VCaP (cell line): Measurements from ENCODE around the gene CDC14A.

Experiments
- H3K27ac ChIP-seq: fragments of 450-650 bp; 2 replicates; pipeline ENCODE4 v1.5.1; 2017
- TF ChIP-seq, protein P1 (sequence below): fragments of 450-650 bp; conservative IDR thresholded peaks from 2 replicates; pipeline ENCODE4 v1.5.1; 2017; ENCODE audit warnings: mild to moderate bottlenecking, moderate library complexity

CDC14A gene

GRCh38 chr1:100434831-100435230, 82.5 kb downstream of the CDC14A start:
- no peak overlapping the region for H3K27ac ChIP-seq
- TF ChIP-seq, protein P1, sequence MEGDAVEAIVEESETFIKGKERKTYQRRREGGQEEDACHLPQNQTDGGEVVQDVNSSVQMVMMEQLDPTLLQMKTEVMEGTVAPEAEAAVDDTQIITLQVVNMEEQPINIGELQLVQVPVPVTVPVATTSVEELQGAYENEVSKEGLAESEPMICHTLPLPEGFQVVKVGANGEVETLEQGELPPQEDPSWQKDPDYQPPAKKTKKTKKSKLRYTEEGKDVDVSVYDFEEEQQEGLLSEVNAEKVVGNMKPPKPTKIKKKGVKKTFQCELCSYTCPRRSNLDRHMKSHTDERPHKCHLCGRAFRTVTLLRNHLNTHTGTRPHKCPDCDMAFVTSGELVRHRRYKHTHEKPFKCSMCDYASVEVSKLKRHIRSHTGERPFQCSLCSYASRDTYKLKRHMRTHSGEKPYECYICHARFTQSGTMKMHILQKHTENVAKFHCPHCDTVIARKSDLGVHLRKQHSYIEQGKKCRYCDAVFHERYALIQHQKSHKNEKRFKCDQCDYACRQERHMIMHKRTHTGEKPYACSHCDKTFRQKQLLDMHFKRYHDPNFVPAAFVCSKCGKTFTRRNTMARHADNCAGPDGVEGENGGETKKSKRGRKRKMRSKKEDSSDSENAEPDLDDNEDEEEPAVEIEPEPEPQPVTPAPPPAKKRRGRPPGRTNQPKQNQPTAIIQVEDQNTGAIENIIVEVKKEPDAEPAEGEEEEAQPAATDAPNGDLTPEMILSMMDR = no peak

DNA sequence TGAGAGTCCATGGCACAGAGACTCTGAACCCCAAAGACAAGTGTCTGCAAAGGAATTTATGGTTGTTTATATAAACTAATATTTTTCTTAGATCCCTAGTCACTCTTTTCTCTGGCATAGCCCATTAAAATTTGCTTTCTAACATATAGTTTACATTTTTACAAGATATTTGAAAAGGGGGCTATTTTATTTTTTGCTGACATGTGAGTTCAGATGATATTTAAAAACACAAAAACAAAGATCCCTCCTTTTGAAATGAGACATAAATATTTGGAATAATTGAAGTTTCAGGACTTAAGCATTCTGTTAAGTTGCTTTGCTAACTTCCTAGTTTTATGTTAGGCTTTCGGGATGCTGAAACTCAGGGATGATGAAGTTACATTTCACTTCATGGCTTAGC, 86.1 kb downstream of the CDC14A start:
- TF ChIP-seq, protein P1 = no peak
- peak overlapping the region; percentile 81; the same call in 1 of the 2 replicates for H3K27ac ChIP-seq

GRCh38 chr1:100438789-100439188, 86.5 kb downstream of the CDC14A start:
- TF ChIP-seq, protein P1 = no peak
- H3K27ac ChIP-seq = peak overlapping the region; percentile 81

DNA sequence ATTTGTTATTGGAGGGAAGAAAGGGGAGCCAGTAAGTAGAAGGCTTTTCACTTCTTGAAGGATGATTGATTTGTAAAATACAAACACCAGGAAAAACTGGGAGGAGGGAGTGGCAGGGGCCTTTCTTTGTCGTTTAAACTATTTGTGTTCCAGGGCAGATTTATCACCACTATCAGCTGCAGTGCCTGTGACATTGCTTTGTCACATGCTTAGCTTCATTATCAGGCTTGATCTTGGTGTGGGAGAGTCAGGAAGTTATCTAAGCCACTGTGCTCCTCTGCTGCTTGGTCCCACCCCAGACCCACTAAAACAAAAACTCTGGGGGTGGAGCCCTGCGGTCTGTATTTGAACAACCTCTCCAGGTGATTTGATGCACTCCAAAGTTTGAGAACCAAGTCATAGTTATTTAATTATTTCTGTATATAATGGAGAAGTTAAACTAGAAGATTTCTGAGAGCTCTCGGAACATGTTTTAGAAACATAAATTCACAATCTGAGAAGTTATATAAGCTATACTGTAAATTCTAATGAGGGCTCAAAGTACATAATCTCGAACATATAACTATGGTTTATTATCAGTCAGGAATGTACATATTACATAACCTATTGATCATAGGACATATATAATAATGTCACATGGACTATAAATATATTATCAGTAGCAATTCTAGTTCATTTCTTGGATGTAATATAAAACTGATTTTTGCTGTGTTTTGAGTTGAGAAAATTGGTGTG, 87.9 kb downstream of the CDC14A start:
- peak overlapping the region; percentile 81 for H3K27ac ChIP-seq
- TF ChIP-seq, protein P1 = no peak

DNA sequence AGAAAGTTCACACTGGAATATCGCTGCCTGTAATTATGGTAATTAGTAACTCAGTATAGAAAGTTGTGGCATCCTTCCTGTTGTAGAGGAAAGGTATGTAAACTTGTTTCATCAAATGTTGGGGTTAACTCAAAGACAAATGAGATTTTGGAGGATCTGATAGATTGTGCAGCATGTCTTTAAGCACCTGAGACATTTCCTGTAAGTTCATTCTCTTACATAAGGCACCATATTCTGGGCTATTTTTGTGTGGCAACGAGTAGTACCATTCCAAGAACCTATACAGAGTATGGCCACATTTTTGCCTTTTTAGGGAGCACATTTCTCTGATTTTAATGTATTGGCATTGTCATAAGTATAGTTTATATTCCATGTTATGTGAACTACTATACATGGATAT, 88.8 kb downstream of the CDC14A start:
- H3K27ac ChIP-seq = peak overlapping the region; percentile 81
- TF ChIP-seq, protein P1 = no peak

DNA sequence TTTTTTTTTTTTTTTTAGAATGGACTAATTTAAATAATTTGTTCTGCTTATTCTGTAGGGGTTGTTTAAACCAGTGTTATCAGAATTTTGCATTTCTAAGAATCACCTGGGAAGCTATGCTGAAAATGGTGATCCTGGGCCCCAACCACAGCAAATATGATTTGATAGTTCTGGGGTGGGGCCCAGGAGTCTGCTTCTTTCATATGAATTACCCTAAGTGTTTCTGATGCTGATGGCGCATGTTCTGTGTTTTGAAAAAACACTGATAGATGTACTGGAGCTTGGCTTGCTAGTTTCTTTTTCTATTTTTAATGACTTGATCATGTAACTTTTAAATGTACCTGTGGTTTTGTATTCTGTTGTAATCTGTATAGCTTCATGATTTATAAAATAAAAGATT, 89.3 kb downstream of the CDC14A start:
- H3K27ac ChIP-seq = peak overlapping the region; percentile 81

GRCh38 chr1:100443811-100444571, 91.7 kb downstream of the CDC14A start:
- TF ChIP-seq, protein P1 = peak; percentile 22; the same call in 1 of the 2 replicates
- peak overlapping the region; percentile 61 for H3K27ac ChIP-seq

More for the DNA sequence above, 89.3 kb downstream of the CDC14A start:
- TF ChIP-seq, protein P1 = no peak
